HS-5 (cell line): ENCODE measurements around the gene PAAF1.

Experiments used
- DNase-seq: peaks from one replicate; pipeline ENCODE4 v3.0.0-alpha.2; 2012; ENCODE audit warnings: low read depth

Gene PAAF1

GRCh38 chr11:73972620-73973449 lies 96.0 kb downstream of the PAAF1 start:
- DNase-seq, result no peak

GRCh38 chr11:73974604-73975478 lies 98.0 kb downstream of the PAAF1 start:
- DNase-seq, result no peak

- no peak for DNase-seq
These were observed 98.6 kb downstream of the PAAF1 start for GRCh38 chr11:73975479-73975757.

GRCh38 chr11:73976451-73977151 lies 99.8 kb downstream of the PAAF1 start:
- no peak for DNase-seq

GRCh38 chr11:73977856-73978519 lies 101.2 kb downstream of the PAAF1 start:
- no peak for DNase-seq

- DNase-seq, result no peak
These were observed 101.8 kb downstream of the PAAF1 start for GRCh38 chr11:73978576-73979086.

GRCh38 chr11:73980001-73980961 lies 103.5 kb downstream of the PAAF1 start:
- no peak for DNase-seq
